ENCODE results near the gene CAMK2N1. TPM values are rescaled to one million over a fixed set of nuclear protein-coding genes. Genes with fewer than 3 reads are reported as not detected.
"Not testable (repeated sequence)": the region's sequence is repeated elsewhere in the genome, so short reads cannot be mapped to it uniquely, and the experiment has no call there.

The CAMK2N1 gene
- total RNA-seq, 2 donors from 2014 or later: 10.2 to 16.2 TPM

DNA sequence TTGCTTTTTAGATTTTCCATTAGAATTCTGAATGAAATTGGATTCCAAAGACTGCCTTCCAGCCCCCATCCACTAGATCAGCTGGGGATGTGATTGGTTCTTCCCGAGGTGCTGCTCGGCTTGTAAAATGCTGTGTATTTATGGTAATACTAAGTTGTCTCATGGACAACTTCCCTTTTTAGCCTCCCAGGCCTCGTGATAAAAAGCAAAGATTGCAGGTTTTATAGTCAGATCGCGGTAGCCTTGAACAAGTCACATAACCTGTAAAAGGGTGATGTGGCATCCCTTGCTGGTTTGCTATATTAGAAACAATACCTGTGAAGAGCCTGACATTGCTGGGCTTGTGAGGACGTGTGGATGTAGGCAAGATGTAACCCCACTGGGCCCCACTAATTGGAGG, 11.5 kb upstream of the CAMK2N1 start:
- Mint-ChIP-seq H3K4me3 (no peak overlapping the region), H3K27me3 (ENCODE audit: insufficient read depth) (peaks cover 12% of the 10 kb centered on the region), H3K4me1 (no peaks in the 10 kb centered on the region), H3K9me3 (no peaks in the 10 kb centered on the region), H3K27ac (no peak overlapping the region), H3K36me3 (ENCODE audit: low read depth) (peaks cover 24% of the 10 kb centered on the region)
- DNase-seq: no peak
- Histone ChIP-seq H3K9ac (ENCODE audit: extremely low read depth, low read length, poor library complexity, severe bottlenecking) (no peak overlapping the region), H3K4me3 (ENCODE audit: low read length) (no peak overlapping the region), H3K4me1 (ENCODE audit: control insufficient read depth, insufficient read depth, low read length) (no peaks in the 10 kb centered on the region), H3K9me3 (ENCODE audit: control insufficient read depth, low read length) (no peaks in the 10 kb centered on the region), H3K36me3 (ENCODE audit: control insufficient read depth, insufficient read depth, low read length) (peaks cover 35% of the 10 kb centered on the region), H3K27ac (ENCODE audit: low read depth, low read length) (no peak overlapping the region), H3K27me3 (ENCODE audit: control insufficient read depth, insufficient read depth, low read length, poor library complexity, severe bottlenecking) (peaks cover 14% of the 10 kb centered on the region)
- TF ChIP-seq, protein P1, sequence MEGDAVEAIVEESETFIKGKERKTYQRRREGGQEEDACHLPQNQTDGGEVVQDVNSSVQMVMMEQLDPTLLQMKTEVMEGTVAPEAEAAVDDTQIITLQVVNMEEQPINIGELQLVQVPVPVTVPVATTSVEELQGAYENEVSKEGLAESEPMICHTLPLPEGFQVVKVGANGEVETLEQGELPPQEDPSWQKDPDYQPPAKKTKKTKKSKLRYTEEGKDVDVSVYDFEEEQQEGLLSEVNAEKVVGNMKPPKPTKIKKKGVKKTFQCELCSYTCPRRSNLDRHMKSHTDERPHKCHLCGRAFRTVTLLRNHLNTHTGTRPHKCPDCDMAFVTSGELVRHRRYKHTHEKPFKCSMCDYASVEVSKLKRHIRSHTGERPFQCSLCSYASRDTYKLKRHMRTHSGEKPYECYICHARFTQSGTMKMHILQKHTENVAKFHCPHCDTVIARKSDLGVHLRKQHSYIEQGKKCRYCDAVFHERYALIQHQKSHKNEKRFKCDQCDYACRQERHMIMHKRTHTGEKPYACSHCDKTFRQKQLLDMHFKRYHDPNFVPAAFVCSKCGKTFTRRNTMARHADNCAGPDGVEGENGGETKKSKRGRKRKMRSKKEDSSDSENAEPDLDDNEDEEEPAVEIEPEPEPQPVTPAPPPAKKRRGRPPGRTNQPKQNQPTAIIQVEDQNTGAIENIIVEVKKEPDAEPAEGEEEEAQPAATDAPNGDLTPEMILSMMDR (conservative IDR thresholded peaks at IDR 0.05): no peak
- 86 to 94% methylated on average over 2 to 6 of the region's 6 CpGs for WGBS, 2 experiments (ENCODE audit: insufficient coverage in 1 of 2, insufficient read length in 1 of 2)

DNA sequence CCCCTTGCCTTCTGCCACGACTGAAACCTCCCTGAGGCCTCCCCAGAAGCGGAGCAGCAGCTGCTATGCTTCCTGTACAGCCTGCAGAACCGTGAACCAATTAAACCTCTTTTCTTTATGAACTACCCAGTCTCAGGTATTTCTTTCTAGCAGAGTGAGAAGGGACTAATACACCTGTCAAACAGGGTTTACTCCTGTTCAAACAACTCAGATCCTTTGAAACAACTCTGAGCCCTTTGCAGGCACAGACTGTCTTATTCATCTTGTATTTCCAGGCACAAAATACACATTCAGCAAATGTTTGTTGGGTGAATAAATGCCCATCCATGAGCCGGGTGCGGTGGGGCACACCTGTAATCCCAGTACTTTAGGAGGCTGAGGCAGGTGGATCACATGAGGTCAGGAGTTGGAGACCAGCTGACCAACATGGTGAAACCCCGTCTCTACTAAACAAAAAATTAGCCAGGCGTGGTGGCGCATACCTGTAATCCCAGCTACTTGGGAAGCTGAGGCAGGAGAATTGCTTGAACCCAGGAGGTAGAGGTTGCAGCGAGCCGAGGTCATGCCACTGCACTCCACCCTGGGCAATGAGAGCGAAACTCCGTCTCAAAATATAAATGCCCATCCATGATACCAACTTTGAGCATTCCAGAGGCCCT, 10.8 kb upstream of the CAMK2N1 start:
- H3K9ac ChIP-seq (ENCODE audit: extremely low read depth, low read length, poor library complexity, severe bottlenecking); H3K4me1 ChIP-seq (ENCODE audit: control insufficient read depth, insufficient read depth, low read length); H3K4me3 Mint-ChIP-seq; H3K9me3 ChIP-seq (ENCODE audit: control insufficient read depth, low read length); H3K4me3 ChIP-seq (ENCODE audit: low read length); H3K27ac Mint-ChIP-seq; H3K27ac ChIP-seq (ENCODE audit: low read depth, low read length); H3K9me3 Mint-ChIP-seq; DNase-seq; H3K4me1 Mint-ChIP-seq: not testable (repeated sequence)
- peaks cover 19% of the 10 kb centered on the region for H3K27me3 Mint-ChIP-seq (ENCODE audit: insufficient read depth)
- Histone ChIP-seq H3K27me3 (ENCODE audit: control insufficient read depth, insufficient read depth, low read length, poor library complexity, severe bottlenecking) (peaks cover 15% of the 10 kb centered on the region), H3K36me3 (ENCODE audit: control insufficient read depth, insufficient read depth, low read length) (peaks cover 31% of the 10 kb centered on the region)
- H3K36me3 Mint-ChIP-seq (ENCODE audit: low read depth): peaks cover 24% of the 10 kb centered on the region
- 87 to 90% methylated on average over 10 to 12 of the region's 12 CpGs for WGBS, 2 experiments (ENCODE audit: insufficient coverage in 1 of 2, insufficient read length in 1 of 2)

DNA sequence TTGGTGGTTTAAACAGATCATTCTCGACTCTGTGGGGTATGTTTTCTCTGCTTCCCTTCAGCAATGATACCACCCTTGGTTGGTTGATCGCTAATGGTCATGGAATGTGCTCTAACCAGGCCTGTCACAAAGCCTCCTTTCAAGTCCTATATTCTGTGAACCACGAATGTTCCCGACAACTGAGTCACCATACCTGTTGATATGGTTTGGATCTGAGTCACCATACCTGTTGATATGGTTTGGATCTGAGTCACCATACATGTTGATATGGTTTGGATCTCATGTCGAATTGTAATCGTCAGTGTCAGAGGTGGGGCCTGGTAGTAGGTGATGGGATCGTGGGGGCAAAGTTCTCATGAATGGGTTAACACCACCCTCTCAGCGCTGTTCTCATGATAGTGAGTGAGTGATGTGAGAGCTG, 10.2 kb upstream of the CAMK2N1 start:
- H3K4me1 Mint-ChIP-seq: no peaks in the 10 kb centered on the region
- 86 to 93% methylated on average over 4 to 8 of the region's 8 CpGs for WGBS, 2 experiments (ENCODE audit: insufficient coverage in 1 of 2, insufficient read length in 1 of 2)
- no peak overlapping the region for H3K27ac Mint-ChIP-seq
- H3K27me3 Mint-ChIP-seq (ENCODE audit: insufficient read depth): peaks cover 24% of the 10 kb centered on the region
- no peaks in the 10 kb centered on the region for H3K9me3 Mint-ChIP-seq
- H3K9me3 ChIP-seq (ENCODE audit: control insufficient read depth, low read length): no peaks in the 10 kb centered on the region
- no peak overlapping the region for H3K4me3 Mint-ChIP-seq
- no peak overlapping the region for H3K4me3 ChIP-seq (ENCODE audit: low read length)
- peaks cover 21% of the 10 kb centered on the region for H3K27me3 ChIP-seq (ENCODE audit: control insufficient read depth, insufficient read depth, low read length, poor library complexity, severe bottlenecking)
- peaks cover 25% of the 10 kb centered on the region for H3K36me3 ChIP-seq (ENCODE audit: control insufficient read depth, insufficient read depth, low read length)
- no peak for DNase-seq
- H3K4me1 ChIP-seq (ENCODE audit: control insufficient read depth, insufficient read depth, low read length): no peaks in the 10 kb centered on the region
- peaks cover 18% of the 10 kb centered on the region for H3K36me3 Mint-ChIP-seq (ENCODE audit: low read depth)
- no peak overlapping the region for H3K9ac ChIP-seq (ENCODE audit: extremely low read depth, low read length, poor library complexity, severe bottlenecking)
- no peak overlapping the region for H3K27ac ChIP-seq (ENCODE audit: low read depth, low read length)
- TF ChIP-seq, protein P1 (conservative IDR thresholded peaks at IDR 0.05): no peak

DNA sequence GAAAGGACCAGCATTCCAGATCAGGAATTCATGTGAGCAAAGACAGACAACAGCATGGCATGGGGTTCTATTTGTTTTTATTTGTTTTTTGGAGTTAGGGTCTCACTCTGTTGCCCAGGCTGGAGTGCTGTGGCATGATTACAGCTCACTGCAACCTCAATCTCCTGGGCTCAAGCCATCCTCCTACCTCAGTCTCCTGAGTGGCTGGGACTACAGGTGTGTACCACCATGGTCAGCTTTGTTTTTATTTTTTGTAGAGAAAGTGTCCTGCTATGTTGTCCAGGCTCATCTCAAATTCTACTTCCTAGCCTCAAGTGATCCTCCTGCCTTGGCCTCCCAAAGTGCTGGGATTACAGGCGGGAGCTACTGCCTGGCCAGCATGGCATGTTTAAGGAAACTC, 9.7 kb upstream of the CAMK2N1 start:
- Histone ChIP-seq H3K4me3 (ENCODE audit: low read length) (no peak overlapping the region), H3K9ac (ENCODE audit: extremely low read depth, low read length, poor library complexity, severe bottlenecking) (no peak overlapping the region)
- H3K4me3 Mint-ChIP-seq: no peak overlapping the region

More for the DNA sequence above, 9.7 kb upstream of the CAMK2N1 start:
- Mint-ChIP-seq H3K27ac (no peak overlapping the region), H3K27me3 (ENCODE audit: insufficient read depth) (peaks cover 30% of the 10 kb centered on the region), H3K36me3 (ENCODE audit: low read depth) (peaks cover 14% of the 10 kb centered on the region), H3K4me1 (no peaks in the 10 kb centered on the region), H3K9me3 (no peaks in the 10 kb centered on the region)
- no peaks in the 10 kb centered on the region for H3K9me3 ChIP-seq (ENCODE audit: control insufficient read depth, low read length)
- TF ChIP-seq, protein P1 (conservative IDR thresholded peaks at IDR 0.05): no peak
- peaks cover 24% of the 10 kb centered on the region for H3K27me3 ChIP-seq (ENCODE audit: control insufficient read depth, insufficient read depth, low read length, poor library complexity, severe bottlenecking)
- no peaks in the 10 kb centered on the region for H3K4me1 ChIP-seq (ENCODE audit: control insufficient read depth, insufficient read depth, low read length)
- no peak for DNase-seq
- no peak overlapping the region for H3K27ac ChIP-seq (ENCODE audit: low read depth, low read length)
- 89 to 97% methylated on average over 1 of the region's 1 CpG for WGBS, 2 experiments (ENCODE audit: insufficient coverage in 1 of 2, insufficient read length in 1 of 2)
- H3K36me3 ChIP-seq (ENCODE audit: control insufficient read depth, insufficient read depth, low read length): peaks cover 21% of the 10 kb centered on the region

All from endodermal cell (in vitro differentiated cells).